Subcutaneous adipose tissue (tissue), 4 donors: ENCODE measurements around the gene NIFK. TPM values are rescaled to one million over a fixed set of nuclear protein-coding genes. Genes with fewer than 3 reads are reported as not detected.

Experiments used
- total RNA-seq, 4 donors: library from RNA; depleted of rRNA; stranded (reverse); fragments of >200 nt; gene quantifications; one replicate each; pipeline ENCODE4 v1.1.0, GENCODE V29; 2016
- TF ChIP-seq, protein P1 (sequence below): fragments of 450-650 bp; IDR thresholded peaks from one replicate; pipeline ENCODE4 v1.5.1; 2016; ENCODE audit warnings: low read depth, mild to moderate bottlenecking, control low read depth, antibody characterized with exemption, moderate library complexity

NIFK gene
- total RNA-seq, 4 donors from 2014 or later: 18.7 to 102 (median 33.0) TPM

GRCh38 chr2:121690095-121690494 lies 46.6 kb downstream of the NIFK start:
- TF ChIP-seq, protein P1, sequence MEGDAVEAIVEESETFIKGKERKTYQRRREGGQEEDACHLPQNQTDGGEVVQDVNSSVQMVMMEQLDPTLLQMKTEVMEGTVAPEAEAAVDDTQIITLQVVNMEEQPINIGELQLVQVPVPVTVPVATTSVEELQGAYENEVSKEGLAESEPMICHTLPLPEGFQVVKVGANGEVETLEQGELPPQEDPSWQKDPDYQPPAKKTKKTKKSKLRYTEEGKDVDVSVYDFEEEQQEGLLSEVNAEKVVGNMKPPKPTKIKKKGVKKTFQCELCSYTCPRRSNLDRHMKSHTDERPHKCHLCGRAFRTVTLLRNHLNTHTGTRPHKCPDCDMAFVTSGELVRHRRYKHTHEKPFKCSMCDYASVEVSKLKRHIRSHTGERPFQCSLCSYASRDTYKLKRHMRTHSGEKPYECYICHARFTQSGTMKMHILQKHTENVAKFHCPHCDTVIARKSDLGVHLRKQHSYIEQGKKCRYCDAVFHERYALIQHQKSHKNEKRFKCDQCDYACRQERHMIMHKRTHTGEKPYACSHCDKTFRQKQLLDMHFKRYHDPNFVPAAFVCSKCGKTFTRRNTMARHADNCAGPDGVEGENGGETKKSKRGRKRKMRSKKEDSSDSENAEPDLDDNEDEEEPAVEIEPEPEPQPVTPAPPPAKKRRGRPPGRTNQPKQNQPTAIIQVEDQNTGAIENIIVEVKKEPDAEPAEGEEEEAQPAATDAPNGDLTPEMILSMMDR: no peak

DNA sequence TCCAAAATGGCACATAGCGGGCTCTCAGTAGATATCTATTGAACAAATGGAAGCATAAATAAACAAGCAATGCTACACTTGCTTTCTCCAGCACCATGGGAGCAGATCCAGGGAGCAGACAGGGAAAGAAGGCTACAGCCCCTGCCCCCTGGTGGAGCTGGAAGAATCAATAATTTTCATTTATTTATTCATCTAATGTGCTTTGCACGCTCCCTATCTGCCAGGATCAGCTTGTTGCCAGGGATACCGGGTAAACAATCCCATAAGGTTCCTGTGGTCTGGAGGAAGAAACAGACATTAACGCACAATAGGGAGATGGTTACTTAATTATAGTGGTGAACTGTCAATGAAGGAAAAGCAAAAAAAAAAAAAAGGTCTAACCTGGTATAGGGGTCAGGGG lies 47.3 kb downstream of the NIFK start:
- TF ChIP-seq, protein P1: no peak

DNA sequence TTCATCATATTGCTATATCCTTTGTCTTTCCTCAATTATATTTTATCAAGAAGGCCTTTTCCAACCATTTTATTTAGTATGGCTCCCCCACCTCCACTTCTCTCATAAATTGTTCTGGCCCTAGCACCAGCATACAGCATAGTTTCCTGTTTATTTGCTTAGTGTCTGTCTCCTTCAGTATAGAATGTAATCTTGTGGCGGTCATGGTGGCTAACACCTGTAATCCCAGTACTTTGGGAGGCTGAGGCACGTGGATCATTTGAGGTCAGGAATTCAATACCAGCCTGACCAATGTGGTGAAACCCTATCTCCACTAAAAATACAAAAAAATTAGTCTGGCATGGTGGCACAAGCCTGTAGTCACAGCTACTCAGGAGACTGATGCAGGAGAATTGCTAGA lies 47.9 kb downstream of the NIFK start:
- TF ChIP-seq, protein P1: no peak

- TF ChIP-seq, protein P1: no peak
Observed at GRCh38 chr2:121686902-121687301, 49.8 kb downstream of the NIFK start.

- TF ChIP-seq, protein P1: no peak
Observed at GRCh38 chr2:121686218-121686617, 50.5 kb downstream of the NIFK start.

DNA sequence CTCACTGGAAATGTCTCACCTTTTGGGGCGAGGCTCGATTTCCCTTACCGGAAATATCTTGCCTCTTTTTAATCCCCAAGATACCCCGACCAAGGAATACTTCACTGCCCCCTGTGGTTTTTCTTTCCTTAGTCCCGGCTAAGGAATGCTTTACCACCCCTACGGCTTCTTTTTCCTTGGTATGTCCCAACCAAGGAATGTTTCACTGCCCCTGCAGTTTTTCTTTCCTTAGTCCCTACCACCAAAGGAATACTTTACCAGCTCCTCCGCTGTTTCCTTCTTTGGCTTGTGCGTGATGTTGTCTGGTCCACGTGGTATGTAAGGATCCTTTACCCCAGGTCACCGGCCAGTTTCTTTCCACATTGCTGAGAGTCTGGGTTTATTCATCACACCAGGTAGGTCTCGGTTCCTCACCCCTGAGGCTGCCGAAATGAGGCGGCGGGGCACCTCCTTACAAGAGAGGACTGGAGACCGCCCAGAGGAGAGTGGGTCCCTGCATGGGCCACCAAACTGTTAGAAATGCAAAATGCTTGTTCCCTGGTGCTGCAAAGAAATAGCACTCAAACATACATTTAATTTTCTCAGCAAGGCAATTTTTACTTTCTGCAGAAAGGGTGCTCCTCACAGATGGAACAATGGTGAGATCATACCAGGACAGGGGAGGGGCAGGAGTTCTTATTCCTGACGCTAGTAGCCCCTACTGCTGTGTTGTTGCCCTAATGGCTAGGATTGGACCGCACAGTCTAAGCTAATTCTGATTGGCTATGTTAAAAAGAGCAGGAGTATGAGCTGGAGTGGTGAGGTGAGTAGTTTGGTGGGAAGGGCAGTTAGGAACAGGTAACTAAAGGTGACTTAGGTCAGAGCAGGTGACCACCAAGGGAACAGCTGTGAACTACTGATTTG lies 54.0 kb downstream of the NIFK start:
- TF ChIP-seq, protein P1: no peak

DNA sequence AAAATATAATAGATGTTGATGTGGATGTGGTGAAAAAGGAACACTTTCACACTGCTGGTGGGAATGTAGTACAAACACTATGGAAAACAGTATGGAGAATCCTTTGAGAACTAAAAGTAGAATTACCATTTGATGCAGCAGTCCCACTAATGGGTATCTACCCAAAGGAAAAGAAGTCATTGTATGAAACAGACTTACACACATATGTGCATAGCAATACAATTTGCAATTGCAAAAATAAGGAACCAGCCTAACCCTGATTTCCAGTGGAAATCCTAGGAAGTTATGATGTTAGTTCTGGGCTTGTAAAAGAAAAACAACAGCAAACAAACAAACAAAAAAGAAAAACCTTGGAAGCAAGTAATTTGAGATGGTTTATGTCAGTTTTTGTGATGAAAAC lies 58.8 kb downstream of the NIFK start:
- TF ChIP-seq, protein P1: no peak

Other genes with a start within 250 kb of the NIFK start
- gene RNU4ATAC, start 206.0 kb downstream of the NIFK start, total RNA-seq: not detected
- 100 to 1,000 TPM in 3 of 4 donors, 10 to 100 TPM in 1; 94.0 to 166 (median 112) TPM for gene CLASP1, start 87.4 kb downstream of the NIFK start, total RNA-seq
- 10 to 100 TPM; 35.4 to 47.1 (median 37.0) TPM for gene TSN, start 18.8 kb upstream of the NIFK start, total RNA-seq